Hindlimb muscle (tissue), 1 donor: ENCODE measurements around the gene STS. TPM values are rescaled to one million over a fixed set of nuclear protein-coding genes. Genes with fewer than 3 reads are reported as not detected.
"Not testable (repeated sequence)": the region's sequence is repeated elsewhere in the genome, so short reads cannot be mapped to it uniquely, and the experiment has no call there.

ENCODE experiments used
- DNase-seq: peaks from one replicate; pipeline ENCODE4 v3.0.0-alpha.2; 2013
- polyA plus RNA-seq: library from polyadenylated mRNA; unstranded; fragments of 120-200 nt; gene quantifications from one replicate; pipeline ENCODE4 v1.2.1, GENCODE V29; 2013; ENCODE audit not compliant: insufficient read length

STS gene
- polyA plus RNA-seq, 1 donor = 16.6 TPM

- no peak for DNase-seq
Observed at GRCh38 chrX:7139202-7140081, 8.1 kb upstream of the STS start.

DNA sequence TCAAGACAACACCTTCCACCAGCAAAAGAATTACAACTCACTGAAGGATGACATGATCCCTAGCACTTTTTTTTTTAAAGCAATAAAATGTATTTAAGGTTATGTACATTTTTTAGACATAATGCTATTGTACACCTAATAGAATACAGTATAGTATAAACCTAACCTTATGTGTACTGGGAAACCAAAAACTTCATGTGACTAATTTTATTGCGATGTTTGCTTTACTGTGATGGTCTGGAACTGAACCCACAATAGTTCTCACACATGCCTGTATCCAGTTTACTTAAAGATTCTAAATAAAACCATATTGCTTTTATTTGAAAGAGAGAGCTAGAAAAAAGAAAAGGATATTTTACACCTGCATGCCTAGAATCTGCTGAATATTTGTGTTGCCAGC is 4.4 kb upstream of the STS start:
- DNase-seq = no peak

GRCh38 chrX:7143941-7144525 is 3.5 kb upstream of the STS start:
- DNase-seq = no peak

- DNase-seq = no peak
Observed at GRCh38 chrX:7145454-7145853, 2.1 kb upstream of the STS start.

- DNase-seq = no peak
Observed at GRCh38 chrX:7146020-7146702, 1.4 kb upstream of the STS start.

DNA sequence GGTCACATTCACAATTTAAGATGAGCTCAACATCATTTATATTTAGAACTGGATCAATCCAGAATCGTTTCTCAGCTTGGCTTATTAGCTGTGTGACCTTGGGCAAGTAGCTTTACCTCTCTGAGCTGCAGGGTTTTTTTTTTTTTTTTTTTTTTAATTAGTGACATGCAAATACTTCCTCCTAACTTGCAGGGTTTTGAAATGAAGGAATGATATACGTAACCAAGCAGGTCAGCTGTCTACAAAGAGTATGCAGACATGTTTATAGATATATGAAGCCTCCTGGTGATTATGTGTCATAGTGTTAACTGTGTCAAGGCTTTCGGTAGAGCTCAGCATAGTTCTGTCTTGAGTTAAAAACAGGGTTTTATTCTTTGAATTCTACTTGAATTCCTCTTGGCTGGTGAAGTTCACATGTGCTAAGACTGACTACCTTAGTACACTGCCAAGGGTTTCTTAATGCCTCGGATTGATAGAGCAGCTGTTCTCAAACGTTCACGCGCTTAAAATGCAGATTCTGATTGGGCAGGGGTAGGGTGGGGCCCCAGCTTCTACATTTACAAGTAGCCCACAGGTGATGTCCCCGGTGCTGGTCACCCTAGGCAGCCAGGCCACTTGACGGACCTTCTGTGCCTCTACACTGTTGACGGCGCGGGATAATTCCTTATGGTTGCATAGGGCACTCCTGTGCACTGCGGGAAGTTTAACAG is 654 bp upstream of the STS start:
- peak; percentile 15 for DNase-seq

DNA sequence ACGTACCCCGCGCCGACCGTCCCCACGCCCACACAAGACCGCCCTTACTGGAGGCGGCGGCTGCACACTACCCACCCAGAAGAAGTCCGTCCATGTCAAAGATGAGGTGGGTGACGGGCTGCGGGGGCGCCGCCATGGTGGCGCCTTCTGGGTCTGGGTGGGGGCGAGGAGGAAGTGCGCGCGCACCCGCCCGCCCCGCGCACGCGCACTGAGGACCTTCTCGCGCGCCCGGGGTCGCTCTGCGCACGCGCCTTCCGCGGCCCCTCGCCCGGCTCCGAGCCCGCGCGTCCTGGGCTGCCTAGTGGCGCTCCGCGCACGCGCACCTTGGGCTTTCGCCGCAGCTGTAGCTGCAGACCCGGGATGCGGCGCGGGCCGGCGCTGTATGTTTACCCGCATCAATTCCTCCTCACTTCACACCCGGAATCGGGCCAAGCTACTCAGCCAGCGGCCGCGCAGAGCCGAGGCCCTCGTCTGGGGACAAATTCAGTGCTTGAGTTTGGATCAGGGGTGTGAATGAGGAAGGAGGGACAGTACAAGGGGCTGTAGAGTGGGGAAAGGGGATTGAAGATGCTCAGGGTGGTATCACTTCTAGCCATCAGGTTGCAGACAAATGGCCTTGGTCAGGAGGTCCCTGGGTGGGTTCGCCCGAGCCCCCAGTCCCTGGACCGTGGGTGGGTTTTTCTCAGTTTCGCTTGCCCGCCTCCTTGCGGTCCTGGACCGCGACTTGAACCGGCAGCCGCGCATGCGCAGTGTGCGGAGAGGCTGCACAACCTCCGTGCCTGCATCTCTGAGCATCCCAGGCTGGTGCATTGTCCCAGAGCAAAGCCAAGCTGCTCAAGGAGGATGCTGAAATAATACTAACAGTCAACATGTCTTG is 704 bp downstream of the STS start, which contains the start of gene PUDP:
PUDP (minus strand) TSS at position 176 of the 877 bp plus-strand sequence; CDS start at position 136, 40 bp downstream.
- DNase-seq = peak; percentile 88

- no peak for DNase-seq
Observed at GRCh38 chrX:7149411-7149810, 1.9 kb downstream of the STS start.

DNA sequence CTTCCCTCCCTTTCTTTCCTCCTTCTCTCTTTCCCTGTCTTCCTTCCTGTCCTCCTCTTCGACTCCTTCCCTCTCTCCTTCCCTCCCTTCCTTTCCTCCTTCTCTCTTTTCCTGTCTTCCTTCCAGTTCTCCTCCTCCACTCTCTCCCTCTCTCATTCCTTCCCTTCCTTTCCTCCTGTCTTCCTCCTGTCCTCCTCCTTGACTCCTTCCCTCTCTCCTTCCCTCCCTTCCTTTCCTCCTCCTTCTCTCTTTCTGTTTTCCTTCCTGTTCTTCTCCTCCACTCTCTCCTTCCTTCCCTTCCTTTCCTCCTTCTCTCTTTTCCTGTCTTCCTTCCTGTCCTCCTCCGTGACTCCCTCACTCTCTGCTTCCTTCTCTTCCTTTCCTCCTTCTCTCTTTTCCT is 5.7 kb downstream of the STS start:
- no peak for DNase-seq

- no peak for DNase-seq
Observed at GRCh38 chrX:7154041-7154597, 6.6 kb downstream of the STS start.

DNA sequence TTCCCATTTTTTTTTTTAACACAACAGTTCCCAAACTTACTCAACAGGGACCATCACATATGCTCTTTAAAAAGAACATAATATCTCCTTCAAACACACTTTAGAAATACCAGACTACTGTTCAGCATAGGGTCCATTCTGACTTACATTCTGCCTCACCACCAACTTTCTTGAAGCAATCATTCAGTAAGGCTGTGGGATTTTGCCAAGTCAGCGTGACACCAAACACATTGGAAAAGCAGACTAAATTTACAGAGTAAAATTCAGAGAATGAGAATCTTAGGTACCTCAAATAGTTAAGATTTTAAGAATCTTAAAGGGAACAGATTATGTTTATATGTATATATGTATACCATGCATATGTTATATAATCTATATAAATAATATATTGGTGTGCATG is 7.7 kb downstream of the STS start:
- no peak for DNase-seq

- no peak for DNase-seq
Observed at GRCh38 chrX:7156879-7157278, 9.4 kb downstream of the STS start.

- no peak for DNase-seq
Observed at GRCh38 chrX:7158468-7158990, 11.0 kb downstream of the STS start.

DNA sequence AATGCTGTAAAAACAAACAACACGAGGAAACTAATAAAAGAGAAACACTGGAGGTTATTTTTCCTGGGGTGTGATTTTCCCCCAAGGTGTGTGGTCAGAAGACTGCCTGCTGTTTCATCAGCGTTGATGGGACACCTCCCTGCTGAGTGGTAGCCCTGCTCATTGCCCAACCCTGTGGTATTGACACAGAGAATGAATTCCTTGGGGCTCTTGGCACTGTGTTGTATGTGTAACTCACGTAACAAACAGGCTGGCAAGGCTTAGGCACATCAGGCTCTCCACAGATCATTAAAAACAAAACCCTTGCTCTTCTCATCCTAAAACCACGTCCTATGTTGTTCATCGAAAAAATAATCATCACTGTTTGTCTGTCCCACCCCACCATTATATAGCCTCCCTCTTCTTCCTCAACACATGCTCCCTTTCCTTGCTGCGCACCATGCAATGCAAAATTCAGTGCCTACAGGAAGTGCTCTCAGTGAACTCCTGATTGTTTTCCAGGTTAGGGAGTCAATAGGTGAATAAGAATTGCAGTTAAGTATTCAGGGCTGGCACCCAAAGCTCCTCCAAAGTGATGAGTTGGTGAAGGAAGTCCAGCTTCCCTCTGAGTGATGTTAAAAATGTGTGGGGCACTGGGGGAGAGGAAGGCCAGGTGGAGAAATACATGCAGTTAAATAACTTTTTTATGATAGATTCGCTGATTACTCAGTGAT is 11.8 kb downstream of the STS start:
- no peak for DNase-seq

DNA sequence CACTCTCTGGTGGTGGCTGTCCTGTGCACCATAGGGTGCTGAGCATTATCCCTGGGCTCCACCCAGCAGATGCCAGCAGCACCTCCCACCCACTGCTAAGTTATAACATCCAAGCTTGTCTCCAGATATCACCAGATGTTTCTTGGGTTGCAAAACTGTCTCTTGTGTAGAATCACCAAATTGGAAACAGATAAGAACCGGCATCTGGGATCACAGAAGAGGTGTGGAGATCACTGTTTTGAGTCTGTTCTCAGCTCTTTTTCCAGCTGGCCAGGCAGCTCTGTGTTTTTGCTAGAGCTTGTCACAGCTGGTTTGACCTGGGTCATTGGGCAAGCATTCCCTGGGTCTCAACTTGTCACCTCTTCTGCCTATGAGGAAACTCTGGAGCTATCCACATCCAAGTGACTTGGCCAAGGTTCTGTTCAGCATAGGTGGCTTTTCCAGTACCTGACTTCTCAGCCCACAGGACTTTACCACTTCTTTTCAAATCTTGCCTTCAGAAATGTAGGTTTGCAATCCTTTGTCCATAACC is 15.7 kb downstream of the STS start:
- DNase-seq = no peak

- DNase-seq = no peak
Observed at GRCh38 chrX:7164174-7164573, 16.7 kb downstream of the STS start.

- DNase-seq = no peak
Observed at GRCh38 chrX:7168371-7168770, 20.9 kb downstream of the STS start.

DNA sequence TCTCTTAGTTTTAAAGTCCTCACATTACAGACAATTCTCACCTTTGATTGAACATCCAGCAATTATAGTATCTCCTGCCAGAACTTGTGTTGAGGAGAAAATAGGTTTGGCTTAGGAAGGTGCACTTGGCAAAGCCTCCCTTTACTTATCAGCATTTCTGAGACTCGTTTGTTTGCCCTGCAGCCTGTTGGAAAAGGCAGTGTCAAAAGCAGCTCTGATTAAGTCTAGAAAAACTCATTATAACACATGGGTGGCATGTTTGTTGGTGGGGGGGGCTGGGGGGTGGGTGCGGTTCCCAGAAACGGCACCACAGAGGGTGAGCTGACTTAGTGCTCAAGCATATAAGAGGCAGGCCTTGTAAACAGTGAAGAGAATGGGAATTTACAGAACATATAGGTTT is 22.1 kb downstream of the STS start:
- DNase-seq = no peak

- DNase-seq = no peak
Observed at GRCh38 chrX:7170898-7171297, 23.4 kb downstream of the STS start.

- DNase-seq = not testable (repeated sequence)
Observed at GRCh38 chrX:7178859-7179258, 31.3 kb downstream of the STS start.
